HCT116 (cell line): ENCODE measurements around the gene NAALADL2.

Experiments used
- CEBPB ChIP-seq: IDR thresholded peaks from 2 replicates; pipeline ENCODE4 v1.6.1; 2012; ENCODE audit warnings: low read depth
- EGR1 ChIP-seq: IDR thresholded peaks from 2 replicates; pipeline ENCODE4 v1.6.1; 2012; ENCODE audit warnings: low read depth
- ELF1 ChIP-seq: IDR thresholded peaks from 2 replicates; pipeline ENCODE4 v1.6.1; 2012; ENCODE audit warnings: low read depth, borderline replicate concordance
- EZH2 ChIP-seq: fragments of 200-600 bp; sonication (generic); IDR thresholded peaks from 2 replicates; pipeline ENCODE4 v1.6.1; 2017; ENCODE audit warnings: antibody characterized with exemption, mixed run types
- JUND ChIP-seq: IDR thresholded peaks from 2 replicates; pipeline ENCODE4 v1.6.1; 2012
- POLR2A ChIP-seq: IDR thresholded peaks from 2 replicates; pipeline ENCODE4 v1.7.0; 2011; ENCODE audit warnings: borderline replicate concordance; ENCODE audit not compliant: insufficient read depth, insufficient read length; ENCODE audit errors: extremely low read depth
- POLR2AphosphoS5 ChIP-seq: IDR thresholded peaks from 2 replicates; pipeline ENCODE4 v1.6.1; 2011; ENCODE audit warnings: mild to moderate bottlenecking, low read depth, low read length, moderate library complexity
- RAD21 ChIP-seq: IDR thresholded peaks from 2 replicates; pipeline ENCODE4 v1.6.1; 2012; ENCODE audit warnings: low read depth, mild to moderate bottlenecking
- TCF7L2 ChIP-seq: IDR thresholded peaks from 2 replicates; pipeline ENCODE4 v1.7.0; 2011; ENCODE audit warnings: borderline replicate concordance, inconsistent platforms; ENCODE audit not compliant: insufficient read depth, insufficient read length; ENCODE audit errors: extremely low read depth
- YY1 ChIP-seq: IDR thresholded peaks from 2 replicates; pipeline ENCODE4 v1.6.1; 2011; ENCODE audit warnings: low read length, low read depth, moderate library complexity, mild to moderate bottlenecking; ENCODE audit not compliant: insufficient replicate concordance; ENCODE audit errors: extremely low read depth
- ZFX ChIP-seq: fragments of 450-650 bp; IDR thresholded peaks from 2 replicates; pipeline ENCODE4 v1.6.1; 2017
- ZNF274 ChIP-seq: fragments of 200-500 bp; sonication (Bioruptor generic); IDR thresholded peaks from 2 replicates; pipeline ENCODE4 v1.6.1; 2014; ENCODE audit warnings: mild to moderate bottlenecking, low read depth, low read length, inconsistent platforms
- TF ChIP-seq, protein P1 (sequence below), 3 experiments: fragments of 200-600 bp in 1 of 3; sonication (generic) in 1 of 3; IDR thresholded peaks in 2 of 3; conservative IDR thresholded peaks in 1 of 3; 2 replicates each; pipeline ENCODE4 v1.5.1; 2012 to 2017; ENCODE audit warnings: low read depth in 2 of 3, low read length in 2 of 3, antibody characterized with exemption in 1 of 3, borderline replicate concordance in 1 of 3, control low read depth in 1 of 3, mild to moderate bottlenecking in 1 of 3, mixed read lengths in 1 of 3, mixed run types in 1 of 3, moderate library complexity in 1 of 3; ENCODE audit not compliant: insufficient read depth in 1 of 3
- TF ChIP-seq, protein P2 (sequence below): IDR thresholded peaks from 2 replicates; pipeline ENCODE4 v1.6.1; 2012

DNA sequence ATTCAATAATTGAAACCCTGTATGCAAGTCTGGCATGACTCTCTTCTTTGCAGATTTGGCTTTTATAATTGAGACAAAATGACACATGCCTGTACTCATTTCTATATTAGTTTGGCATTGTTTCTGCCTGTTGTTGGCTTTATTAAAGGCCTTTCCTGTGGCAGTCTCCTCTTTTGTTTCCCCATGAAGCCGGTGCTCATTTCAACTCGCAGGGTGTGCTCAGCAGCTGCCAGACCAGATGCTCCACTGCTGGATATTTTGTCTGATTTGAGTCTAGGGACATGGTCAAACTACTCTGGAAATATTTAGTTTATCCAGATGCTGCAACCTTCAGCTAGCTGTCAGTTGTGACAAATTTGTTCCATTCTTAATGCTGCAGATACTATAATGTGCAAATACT lies 445.3 kb downstream of the NAALADL2 start:
- TF ChIP-seq, protein P1, sequence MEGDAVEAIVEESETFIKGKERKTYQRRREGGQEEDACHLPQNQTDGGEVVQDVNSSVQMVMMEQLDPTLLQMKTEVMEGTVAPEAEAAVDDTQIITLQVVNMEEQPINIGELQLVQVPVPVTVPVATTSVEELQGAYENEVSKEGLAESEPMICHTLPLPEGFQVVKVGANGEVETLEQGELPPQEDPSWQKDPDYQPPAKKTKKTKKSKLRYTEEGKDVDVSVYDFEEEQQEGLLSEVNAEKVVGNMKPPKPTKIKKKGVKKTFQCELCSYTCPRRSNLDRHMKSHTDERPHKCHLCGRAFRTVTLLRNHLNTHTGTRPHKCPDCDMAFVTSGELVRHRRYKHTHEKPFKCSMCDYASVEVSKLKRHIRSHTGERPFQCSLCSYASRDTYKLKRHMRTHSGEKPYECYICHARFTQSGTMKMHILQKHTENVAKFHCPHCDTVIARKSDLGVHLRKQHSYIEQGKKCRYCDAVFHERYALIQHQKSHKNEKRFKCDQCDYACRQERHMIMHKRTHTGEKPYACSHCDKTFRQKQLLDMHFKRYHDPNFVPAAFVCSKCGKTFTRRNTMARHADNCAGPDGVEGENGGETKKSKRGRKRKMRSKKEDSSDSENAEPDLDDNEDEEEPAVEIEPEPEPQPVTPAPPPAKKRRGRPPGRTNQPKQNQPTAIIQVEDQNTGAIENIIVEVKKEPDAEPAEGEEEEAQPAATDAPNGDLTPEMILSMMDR (IDR thresholded peaks at IDR 0.05 in 2 of 3, conservative IDR thresholded peaks at IDR 0.05 in 1 of 3; ENCODE audit: borderline replicate concordance in 1 of 3, insufficient read depth in 1 of 3, low read depth in 2 of 3, low read length in 2 of 3), result no peak
- no peak for TF ChIP-seq YY1
- no peak for TF ChIP-seq RAD21
- TF ChIP-seq CEBPB, result no peak
- TF ChIP-seq EZH2, result no peak
- TF ChIP-seq, protein P2, sequence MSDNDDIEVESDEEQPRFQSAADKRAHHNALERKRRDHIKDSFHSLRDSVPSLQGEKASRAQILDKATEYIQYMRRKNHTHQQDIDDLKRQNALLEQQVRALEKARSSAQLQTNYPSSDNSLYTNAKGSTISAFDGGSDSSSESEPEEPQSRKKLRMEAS, result no peak
- TF ChIP-seq POLR2A, result no peak
- TF ChIP-seq ZNF274, result no peak
- no peak for TF ChIP-seq JUND
- no peak for TF ChIP-seq TCF7L2
- TF ChIP-seq POLR2AphosphoS5, result no peak
- TF ChIP-seq ELF1, result no peak
- TF ChIP-seq ZFX, result no peak
- TF ChIP-seq EGR1, result no peak
